Measurements from ENCODE around the gene BTBD9.

Gene BTBD9

GRCh38 chr6:38283734-38284362, 355.9 kb downstream of the BTBD9 start:
- no peak for DNase-seq (ENCODE audit: low spot score)

- no peak for DNase-seq (ENCODE audit: low spot score)
Measured at GRCh38 chr6:38282911-38283310, 356.8 kb downstream of the BTBD9 start.

- peak; percentile 78 for DNase-seq (ENCODE audit: low spot score)
Measured at GRCh38 chr6:38281126-38281525, 358.6 kb downstream of the BTBD9 start.

- peak; percentile 21 for DNase-seq (ENCODE audit: low spot score)
Measured at GRCh38 chr6:38279963-38280588, 359.7 kb downstream of the BTBD9 start.

- peak; percentile 88 for DNase-seq (ENCODE audit: low spot score)
Measured at GRCh38 chr6:38279423-38279822, 360.3 kb downstream of the BTBD9 start.

- no peak for DNase-seq (ENCODE audit: low spot score)
Measured at GRCh38 chr6:38273325-38273724, 366.4 kb downstream of the BTBD9 start.

GRCh38 chr6:38272222-38272621, 367.5 kb downstream of the BTBD9 start:
- DNase-seq (ENCODE audit: low spot score) = peak; percentile 14

GRCh38 chr6:38271081-38271480, 368.6 kb downstream of the BTBD9 start:
- DNase-seq (ENCODE audit: low spot score) = no peak

GRCh38 chr6:38270367-38270766, 369.4 kb downstream of the BTBD9 start:
- no peak for DNase-seq (ENCODE audit: low spot score)

GRCh38 chr6:38269461-38270172, 370.1 kb downstream of the BTBD9 start:
- no peak for DNase-seq (ENCODE audit: low spot score)

- no peak for DNase-seq (ENCODE audit: low spot score)
Measured at GRCh38 chr6:38268342-38268741, 371.4 kb downstream of the BTBD9 start.

- no peak for DNase-seq (ENCODE audit: low spot score)
Measured at GRCh38 chr6:38266921-38267354, 372.8 kb downstream of the BTBD9 start.

GRCh38 chr6:38264605-38265004, 375.1 kb downstream of the BTBD9 start:
- DNase-seq (ENCODE audit: low spot score) = no peak

- peak; percentile 97 for DNase-seq (ENCODE audit: low spot score)
Measured at GRCh38 chr6:38262609-38263008, 377.1 kb downstream of the BTBD9 start.

GRCh38 chr6:38262026-38262425, 377.7 kb downstream of the BTBD9 start:
- DNase-seq (ENCODE audit: low spot score) = peak; percentile 80

GRCh38 chr6:38261626-38262025, 378.1 kb downstream of the BTBD9 start:
- no peak for DNase-seq (ENCODE audit: low spot score)

- DNase-seq (ENCODE audit: low spot score) = no peak
Measured at GRCh38 chr6:38259736-38260135, 380.0 kb downstream of the BTBD9 start.

- DNase-seq (ENCODE audit: low spot score) = no peak
Measured at GRCh38 chr6:38248500-38249234, 391.1 kb downstream of the BTBD9 start.

GRCh38 chr6:38245295-38245694, 394.4 kb downstream of the BTBD9 start:
- no peak for DNase-seq (ENCODE audit: low spot score)

GRCh38 chr6:38244869-38245268, 394.9 kb downstream of the BTBD9 start:
- DNase-seq (ENCODE audit: low spot score) = no peak

GRCh38 chr6:38241200-38241871, 398.4 kb downstream of the BTBD9 start:
- DNase-seq (ENCODE audit: low spot score) = no peak
